ENCODE data around the gene HECTD4.

GRCh38 chr12:112131686-112132085 lies 250.5 kb downstream of the HECTD4 start:
- TF ChIP-seq CTCF (conservative IDR thresholded peaks at IDR 0.05; ENCODE audit: low read length) = no peak
- TF ChIP-seq EZH2phosphoT487 (IDR thresholded peaks at IDR 0.05; ENCODE audit: borderline replicate concordance, low read depth, low read length) = no peak
